ENCODE results near the gene TBX19.
A peak's percentile ranks its signal among the peaks of the same experiment; 100 is the strongest.

TBX19 gene

GRCh38 chr1:168285521-168285790 is 4.8 kb downstream of the TBX19 start:
- DNase-seq: no peak

- DNase-seq: no peak
Observed at GRCh38 chr1:168285971-168286927, 5.6 kb downstream of the TBX19 start.

- DNase-seq: no peak
Observed at GRCh38 chr1:168287237-168287664, 6.6 kb downstream of the TBX19 start.

- DNase-seq: no peak
Observed at GRCh38 chr1:168288311-168289052, 7.8 kb downstream of the TBX19 start.

GRCh38 chr1:168291222-168291837 is 10.7 kb downstream of the TBX19 start:
- peak; percentile 66 for DNase-seq

GRCh38 chr1:168293356-168293755 is 12.7 kb downstream of the TBX19 start:
- no peak for DNase-seq

- no peak for DNase-seq
Observed at GRCh38 chr1:168295411-168296114, 14.9 kb downstream of the TBX19 start.

GRCh38 chr1:168297019-168297730 is 16.5 kb downstream of the TBX19 start:
- DNase-seq: peak; percentile 14

GRCh38 chr1:168298446-168298845 is 17.8 kb downstream of the TBX19 start:
- no peak for DNase-seq

GRCh38 chr1:168300626-168301025 is 19.9 kb downstream of the TBX19 start:
- no peak for DNase-seq

GRCh38 chr1:168301664-168302320 is 21.1 kb downstream of the TBX19 start:
- no peak for DNase-seq

- no peak for DNase-seq
Observed at GRCh38 chr1:168303716-168304540, 23.3 kb downstream of the TBX19 start.

GRCh38 chr1:168304865-168305264 is 24.2 kb downstream of the TBX19 start:
- peak; percentile 25 for DNase-seq

- no peak for DNase-seq
Observed at GRCh38 chr1:168312718-168313604, 32.3 kb downstream of the TBX19 start.

GRCh38 chr1:168316142-168316541 is 35.5 kb downstream of the TBX19 start:
- no peak for DNase-seq

GRCh38 chr1:168317309-168317708 is 36.6 kb downstream of the TBX19 start:
- DNase-seq: no peak

GRCh38 chr1:168319691-168320090 is 39.0 kb downstream of the TBX19 start:
- DNase-seq: no peak

GRCh38 chr1:168320149-168320548 is 39.5 kb downstream of the TBX19 start:
- no peak for DNase-seq

GRCh38 chr1:168320800-168321450 is 40.2 kb downstream of the TBX19 start:
- no peak for DNase-seq
